Naive B cell (primary cell): ENCODE data around the gene LEAP2. TPM values are rescaled to one million over a fixed set of nuclear protein-coding genes. Genes with fewer than 3 reads are reported as not detected.

Experiments used
- ATAC-seq, 2 donors: fragments of 150-1000 bp; cut with Tn5 transposase; 2 replicates each; pipeline ENCODE4 v1.10.0; 2021; ENCODE audit warnings: low read depth in 2 of 2, mild to moderate bottlenecking in 2 of 2, moderate library complexity in 2 of 2
- DNase-seq: peaks from one replicate; pipeline ENCODE4 v3.0.0; 2022
- H3K27ac Mint-ChIP-seq, 6 donors: one replicate each; pipeline ENCODE4 v1.8.0; 2020 to 2022; ENCODE audit warnings: mild to moderate bottlenecking in 6 of 6, mixed read lengths in 6 of 6, moderate library complexity in 5 of 6, inconsistent platforms in 2 of 6
- H3K27me3 Mint-ChIP-seq, 3 donors: one replicate each; pipeline ENCODE4 v1.8.0; 2021 to 2022; ENCODE audit warnings: mixed read lengths in 3 of 3, mild to moderate bottlenecking in 1 of 3
- H3K36me3 Mint-ChIP-seq, 2 donors: one replicate each; pipeline ENCODE4 v1.8.0; 2020 to 2022; ENCODE audit warnings: mixed read lengths in 2 of 2, inconsistent platforms in 1 of 2, mild to moderate bottlenecking in 1 of 2
- H3K4me1 Mint-ChIP-seq, 3 donors: one replicate each; pipeline ENCODE4 v1.8.0; 2020 to 2022; ENCODE audit warnings: mixed read lengths in 3 of 3, inconsistent platforms in 1 of 3, mild to moderate bottlenecking in 1 of 3, moderate library complexity in 1 of 3
- H3K4me3 Mint-ChIP-seq, 8 donors: one replicate each; pipeline ENCODE4 v1.8.0; 2020 to 2022; ENCODE audit warnings: mild to moderate bottlenecking in 8 of 8, mixed read lengths in 8 of 8, moderate library complexity in 8 of 8, inconsistent platforms in 2 of 8
- H3K9me3 Mint-ChIP-seq, 7 donors: one replicate each; pipeline ENCODE4 v1.8.0; 2020 to 2022; ENCODE audit warnings: mixed read lengths in 7 of 7, mild to moderate bottlenecking in 5 of 7, inconsistent platforms in 2 of 7, moderate library complexity in 1 of 7
- polyA plus RNA-seq, 6 donors: library from polyadenylated mRNA; unstranded; fragments of 300-500 nt; fragmentation: Illumina TruSeq; gene quantifications; one replicate each; pipeline ENCODE4 v1.2.3, GENCODE V29; 2021; ENCODE audit warnings: low read depth in 6 of 6

Gene LEAP2
- polyA plus RNA-seq, 6 donors from 2014 or later: 1.6 to 3.2 (median 2.2) TPM

DNA sequence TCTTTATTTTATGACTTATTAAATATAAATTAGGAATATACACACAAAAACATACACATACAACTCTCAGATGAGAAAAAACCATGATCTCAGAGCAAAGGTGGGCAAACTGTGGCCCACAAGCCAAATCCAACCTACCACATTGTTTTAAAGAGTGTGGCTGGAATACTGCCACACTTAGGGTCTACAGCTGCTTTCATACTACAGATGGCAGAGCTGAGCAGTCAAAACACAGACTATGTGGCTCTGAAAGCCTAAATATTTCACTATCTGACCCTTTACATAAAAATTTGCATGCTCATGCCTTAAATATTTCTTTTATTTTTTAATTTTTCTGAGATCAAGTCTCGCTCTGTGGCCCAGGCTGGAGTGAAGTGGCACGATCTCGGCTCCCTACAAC is 28.3 kb downstream of the LEAP2 start:
- Mint-ChIP-seq H3K27ac (no peak overlapping the region), H3K36me3 (peaks cover 5 to 12% of the 10 kb centered on the region in 2 donors), H3K4me3 (no peak overlapping the region), H3K27me3 (no peaks in the 10 kb centered on the region), H3K9me3 (no peaks in the 10 kb centered on the region), H3K4me1 (peaks cover 6 to 15% (median 11%) of the 10 kb centered on the region in 3 donors)
- DNase-seq (no peak), ATAC-seq (no peak)

DNA sequence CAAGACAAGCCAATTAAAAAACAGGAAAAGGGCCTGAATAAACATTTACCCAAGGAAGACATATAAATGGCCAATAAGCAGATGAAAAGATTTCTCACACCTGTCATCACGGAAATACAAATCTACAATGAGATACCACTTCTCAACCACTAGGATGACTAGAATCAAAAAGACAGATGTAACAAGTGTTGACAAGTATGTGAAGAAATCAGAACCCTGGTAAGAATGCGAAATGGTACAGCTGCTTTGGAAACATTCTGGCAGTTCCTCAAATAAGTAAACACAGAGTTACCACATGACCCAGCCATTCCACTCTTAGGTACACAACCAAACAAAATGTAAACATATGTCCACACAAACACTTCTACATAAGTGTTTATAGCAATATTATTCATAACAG is 32.5 kb downstream of the LEAP2 start:
- peaks cover 0 to 12% of the 10 kb centered on the region in 2 donors for H3K36me3 Mint-ChIP-seq
- ATAC-seq: no peak
- no peaks in the 10 kb centered on the region for H3K9me3 Mint-ChIP-seq
- H3K27me3 Mint-ChIP-seq: no peaks in the 10 kb centered on the region
- DNase-seq: no peak
- H3K4me1 Mint-ChIP-seq: peaks cover 18 to 29% (median 22%) of the 10 kb centered on the region in 3 donors
- peak overlapping the region in 1 of 6 donors; percentile 52 for H3K27ac Mint-ChIP-seq
- H3K4me3 Mint-ChIP-seq: no peak overlapping the region

DNA sequence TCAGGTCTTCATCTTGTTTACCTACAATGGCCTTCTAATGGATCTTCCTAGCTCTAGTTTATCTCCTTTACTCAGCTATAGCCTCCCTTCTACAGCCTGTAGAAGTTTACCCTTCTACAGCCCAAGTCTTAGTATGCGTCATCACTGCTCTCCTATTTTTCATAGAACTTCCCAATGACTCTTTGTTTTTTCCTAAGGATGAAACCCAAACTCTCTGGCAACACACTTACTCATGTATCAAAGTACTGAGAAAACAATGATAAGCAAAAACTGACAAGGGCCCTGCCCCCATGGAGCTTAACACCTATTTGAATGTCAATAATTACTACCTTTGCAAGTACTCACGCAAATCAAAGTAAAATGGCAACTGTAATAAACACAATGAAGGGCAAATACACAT is 33.7 kb downstream of the LEAP2 start:
- DNase-seq: no peak
- ATAC-seq: no peak
- Mint-ChIP-seq H3K4me1 (peaks cover 18 to 36% (median 22%) of the 10 kb centered on the region in 3 donors), H3K27me3 (no peaks in the 10 kb centered on the region), H3K9me3 (no peaks in the 10 kb centered on the region), H3K4me3 (no peak overlapping the region), H3K27ac (peak overlapping the region in 3 of 6 donors; percentile 1 to 16 (median 15)), H3K36me3 (peaks cover 9 to 20% of the 10 kb centered on the region in 2 donors)

DNA sequence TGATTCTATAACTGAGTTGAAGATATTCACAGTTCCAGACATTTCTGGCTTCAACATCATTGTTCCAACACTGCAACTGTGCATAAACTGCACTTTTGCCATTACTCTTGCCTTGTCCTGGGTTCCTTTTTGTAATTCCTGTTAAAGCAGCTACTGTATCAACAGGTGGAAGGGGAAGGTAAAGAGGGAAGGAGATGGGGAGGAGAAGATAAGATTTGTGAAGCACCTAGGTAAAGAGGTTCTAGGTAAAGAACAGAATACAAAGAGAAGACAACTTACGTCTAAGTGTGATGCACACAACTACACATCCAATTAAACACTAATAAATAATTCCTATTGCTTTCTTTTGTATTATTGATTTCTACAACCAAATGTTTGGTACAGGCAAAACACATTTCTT is 36.2 kb downstream of the LEAP2 start:
- Mint-ChIP-seq H3K9me3 (no peaks in the 10 kb centered on the region), H3K4me1 (peaks cover 16 to 36% (median 16%) of the 10 kb centered on the region in 3 donors), H3K4me3 (no peak overlapping the region), H3K27ac (peak overlapping the region in 1 of 6 donors; percentile 94), H3K27me3 (no peaks in the 10 kb centered on the region), H3K36me3 (peaks cover 9 to 20% of the 10 kb centered on the region in 2 donors)
- DNase-seq (no peak), ATAC-seq (no peak)

DNA sequence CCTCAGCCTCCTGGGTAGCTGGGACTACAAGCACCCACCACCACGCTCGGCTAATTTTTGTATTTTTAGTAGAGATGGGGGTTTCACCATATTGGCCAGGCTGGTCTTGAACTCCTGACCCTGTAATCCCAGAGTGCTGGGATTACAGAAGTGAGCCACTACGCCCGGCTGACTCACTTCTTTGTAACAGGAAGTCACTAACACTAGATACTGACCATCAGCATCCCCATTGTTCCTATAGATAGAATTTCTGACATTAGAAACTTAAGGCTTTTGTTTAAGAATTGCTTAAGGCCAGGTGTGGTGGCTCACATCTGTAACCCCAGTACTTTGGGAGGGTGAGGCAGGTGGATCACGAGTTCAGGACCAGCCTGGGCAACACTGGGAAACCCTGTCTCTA is 42.2 kb downstream of the LEAP2 start:
- DNase-seq (no peak), ATAC-seq (no peak)
- peak overlapping the region in 2 of 6 donors; percentile 15 to 73 for H3K27ac Mint-ChIP-seq
- H3K4me3 Mint-ChIP-seq: no peak overlapping the region
- H3K36me3 Mint-ChIP-seq: peaks cover 15 to 20% of the 10 kb centered on the region in 2 donors
- H3K4me1 Mint-ChIP-seq: peaks cover 8 to 21% (median 11%) of the 10 kb centered on the region in 3 donors
- no peaks in the 10 kb centered on the region for H3K27me3 Mint-ChIP-seq
- H3K9me3 Mint-ChIP-seq: no peaks in the 10 kb centered on the region

DNA sequence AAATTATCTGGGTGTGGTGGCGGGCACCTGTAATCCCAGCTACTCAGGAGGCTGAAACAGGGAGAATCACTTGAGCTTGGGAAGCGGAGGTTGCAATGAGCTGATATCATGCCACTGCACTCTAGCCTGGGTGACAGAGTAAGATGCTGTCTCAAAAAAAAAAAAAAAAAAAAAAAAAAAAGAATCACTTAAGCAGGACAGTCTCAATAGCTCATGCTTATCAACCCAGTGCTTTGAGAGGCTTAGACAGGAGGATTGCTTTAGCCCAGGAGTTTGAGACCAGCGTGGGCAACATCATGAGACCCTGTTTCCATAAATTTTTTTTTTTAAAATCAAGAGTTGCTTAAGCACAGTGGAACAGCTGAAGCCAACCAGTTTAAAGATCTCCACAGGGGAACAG is 42.6 kb downstream of the LEAP2 start:
- Mint-ChIP-seq H3K4me3 (no peak overlapping the region), H3K9me3 (no peaks in the 10 kb centered on the region), H3K27ac (peak overlapping the region in 3 of 6 donors; percentile 15 to 86 (median 16)), H3K4me1 (peaks cover 8 to 17% (median 11%) of the 10 kb centered on the region in 3 donors), H3K27me3 (no peaks in the 10 kb centered on the region), H3K36me3 (peaks cover 14 to 16% of the 10 kb centered on the region in 2 donors)
- ATAC-seq: no peak
- no peak for DNase-seq

Other genes with a start within 250 kb of the LEAP2 start
- not detected for gene IL13, start 215.5 kb upstream of the LEAP2 start, polyA plus RNA-seq
- gene IL4, start 199.7 kb upstream of the LEAP2 start, polyA plus RNA-seq: not detected
- gene KIF3A, start 136.1 kb upstream of the LEAP2 start, polyA plus RNA-seq: 10 to 100 TPM in 1 of 6 donors, 1 to 10 TPM in 5; 4.3 to 10.2 (median 7.3) TPM
- gene CCNI2, start 126.2 kb upstream of the LEAP2 start, polyA plus RNA-seq: not detected
- under 1 TPM in 4 of 6 donors, not detected in 2; 0.11 to 0.27 (median 0.22) TPM for gene SEPTIN8, start 96.4 kb upstream of the LEAP2 start, polyA plus RNA-seq
- not detected for gene SOWAHA, start 60.4 kb upstream of the LEAP2 start, polyA plus RNA-seq
- under 1 TPM in 1 of 6 donors, not detected in 5; 0.26 TPM for gene SHROOM1, start 43.0 kb upstream of the LEAP2 start, polyA plus RNA-seq
- under 1 TPM in 2 of 6 donors, not detected in 4; 0.14 to 0.45 TPM for gene GDF9, start 7.2 kb upstream of the LEAP2 start, polyA plus RNA-seq
- gene UQCRQ, start 7.0 kb upstream of the LEAP2 start, polyA plus RNA-seq: 100 to 1,000 TPM; 413 to 500 (median 433) TPM
- gene AFF4, start 90.0 kb downstream of the LEAP2 start, polyA plus RNA-seq: 10 to 100 TPM; 44.4 to 79.0 (median 52.1) TPM
- gene ZCCHC10, start 152.9 kb downstream of the LEAP2 start, polyA plus RNA-seq: 100 to 1,000 TPM in 5 of 6 donors, 10 to 100 TPM in 1; 87.0 to 209 (median 123) TPM
- gene HSPA4, start 178.3 kb downstream of the LEAP2 start, polyA plus RNA-seq: 100 to 1,000 TPM in 2 of 6 donors, 10 to 100 TPM in 4; 92.4 to 113 (median 96.2) TPM